HG03457 (cell line): ENCODE measurements around the gene FAF2.
"Not testable (repeated sequence)": the region's sequence is repeated elsewhere in the genome, so short reads cannot be mapped to it uniquely, and the experiment has no call there.

Source experiments
- ATAC-seq: cut with Tn5 transposase; IDR thresholded peaks from one replicate; pipeline ENCODE4 v1.9.1; 2021; ENCODE audit warnings: moderate number of reproducible peaks; ENCODE audit not compliant: unreplicated experiment

Gene FAF2

GRCh38 chr5:176447978-176448608 lies at the start of gene FAF2:
Gene FAF2, plus strand, starts transcription at chr5:176448385. Its CDS starts 23 bp downstream, at chr5:176448408.
- peak; percentile 91 for ATAC-seq

GRCh38 chr5:176400382-176401156 lies 47.6 kb upstream of the FAF2 start:
- no peak for ATAC-seq

- no peak for ATAC-seq
These were observed 46.6 kb upstream of the FAF2 start for GRCh38 chr5:176401281-176402205.

GRCh38 chr5:176405656-176406435 lies 42.3 kb upstream of the FAF2 start:
- ATAC-seq, result no peak

GRCh38 chr5:176406436-176407052 lies 41.6 kb upstream of the FAF2 start:
- no peak for ATAC-seq

GRCh38 chr5:176407456-176408251 lies 40.5 kb upstream of the FAF2 start:
- no peak for ATAC-seq

GRCh38 chr5:176408252-176408573 lies 40.0 kb upstream of the FAF2 start:
- ATAC-seq, result not testable (repeated sequence)

- ATAC-seq, result no peak
These were observed 39.6 kb upstream of the FAF2 start for GRCh38 chr5:176408590-176408989.

GRCh38 chr5:176409765-176410164 lies 38.4 kb upstream of the FAF2 start:
- no peak for ATAC-seq

- no peak for ATAC-seq
These were observed 37.6 kb upstream of the FAF2 start for GRCh38 chr5:176410486-176411180.

GRCh38 chr5:176412517-176413254 lies 35.5 kb upstream of the FAF2 start:
- ATAC-seq, result no peak

GRCh38 chr5:176413255-176413565 lies 35.0 kb upstream of the FAF2 start:
- no peak for ATAC-seq

GRCh38 chr5:176413709-176414191 lies 34.4 kb upstream of the FAF2 start:
- ATAC-seq, result no peak

- no peak for ATAC-seq
These were observed 33.5 kb upstream of the FAF2 start for GRCh38 chr5:176414704-176415103.

- no peak for ATAC-seq
These were observed 32.8 kb upstream of the FAF2 start for GRCh38 chr5:176415240-176415951.

GRCh38 chr5:176415952-176416924 lies 31.9 kb upstream of the FAF2 start, which contains the start of gene CLTB:
Gene CLTB, minus strand, starts transcription at chr5:176416539. Its CDS starts 176 bp downstream, at chr5:176416363.
- ATAC-seq, result peak; percentile 93
